H9 (cell line): ENCODE results near the gene LSM4. TPM values are rescaled to one million over a fixed set of nuclear protein-coding genes. Genes with fewer than 3 reads are reported as not detected.

ENCODE experiments used
- DNase-seq: peaks from one replicate; pipeline ENCODE4 v3.0.0-alpha.2; 2017
- H2AFZ ChIP-seq: one replicate; pipeline ENCODE4 v1.6.1; 2013; ENCODE audit warnings: mild to moderate bottlenecking, low read length, control low read depth, moderate library complexity
- H2AK5ac ChIP-seq: 2 replicates; pipeline ENCODE4 v1.6.1; 2013; ENCODE audit warnings: low read length, control low read depth, mixed read lengths; ENCODE audit not compliant: insufficient read length
- H2BK120ac ChIP-seq: one replicate; pipeline ENCODE4 v1.6.1; 2013; ENCODE audit warnings: low read depth, mild to moderate bottlenecking, low read length, control low read depth, inconsistent platforms; ENCODE audit not compliant: poor library complexity, severe bottlenecking
- H2BK12ac ChIP-seq: 2 replicates; pipeline ENCODE4 v1.6.1; 2013; ENCODE audit warnings: low read length, control low read depth, mixed read lengths, low read depth; ENCODE audit not compliant: insufficient read length
- H2BK15ac ChIP-seq: 2 replicates; pipeline ENCODE4 v1.6.1; 2013; ENCODE audit warnings: low read depth, low read length, control low read depth
- H2BK20ac ChIP-seq: one replicate; pipeline ENCODE4 v1.6.1; 2013; ENCODE audit warnings: low read depth, mild to moderate bottlenecking, low read length, control low read depth, inconsistent platforms; ENCODE audit not compliant: poor library complexity, severe bottlenecking
- H2BK5ac ChIP-seq: 2 replicates; pipeline ENCODE4 v1.6.1; 2013; ENCODE audit warnings: low read length, control low read depth, mixed read lengths; ENCODE audit not compliant: insufficient read length
- H3K14ac ChIP-seq: 2 replicates; pipeline ENCODE4 v1.6.1; 2013; ENCODE audit warnings: low read length, control low read depth; ENCODE audit not compliant: insufficient read depth
- H3K18ac ChIP-seq: 2 replicates; pipeline ENCODE4 v1.6.1; 2013; ENCODE audit warnings: low read depth, mild to moderate bottlenecking, mixed read lengths, low read length, control low read depth; ENCODE audit not compliant: insufficient read length
- H3K23ac ChIP-seq: 2 replicates; pipeline ENCODE4 v1.6.1; 2013; ENCODE audit warnings: low read length, control low read depth, mixed read lengths, low read depth; ENCODE audit not compliant: insufficient read length
- H3K23me2 ChIP-seq: 2 replicates; pipeline ENCODE4 v1.6.1; 2013; ENCODE audit warnings: low read depth, mild to moderate bottlenecking, mixed read lengths, low read length, control low read depth; ENCODE audit not compliant: insufficient read length, poor library complexity, severe bottlenecking
- H3K27ac ChIP-seq: 2 replicates; pipeline ENCODE4 v1.5.1; 2013; ENCODE audit warnings: low read length, control low read depth, mixed read lengths, low read depth; ENCODE audit not compliant: insufficient read length
- H3K27me3 ChIP-seq: 2 replicates; pipeline ENCODE4 v1.6.1; 2013; ENCODE audit warnings: low read length, control low read depth, inconsistent platforms; ENCODE audit not compliant: insufficient read depth
- H3K4ac ChIP-seq: 2 replicates; pipeline ENCODE4 v1.6.1; 2013; ENCODE audit warnings: low read depth, mild to moderate bottlenecking, control low read depth, inconsistent platforms, low read length, moderate library complexity
- H3K4me1 ChIP-seq: 2 replicates; pipeline ENCODE4 v1.6.1; 2013; ENCODE audit warnings: low read length, control low read depth, inconsistent platforms; ENCODE audit not compliant: insufficient read depth
- H3K4me2 ChIP-seq: 2 replicates; pipeline ENCODE4 v1.6.1; 2013; ENCODE audit warnings: low read length, control low read depth, mixed read lengths; ENCODE audit not compliant: insufficient read length, insufficient read depth
- H3K56ac ChIP-seq: 2 replicates; pipeline ENCODE4 v1.6.1; 2013; ENCODE audit warnings: low read depth, mild to moderate bottlenecking, mixed read lengths, low read length, control low read depth; ENCODE audit not compliant: insufficient read length
- H3K79me1 ChIP-seq: 2 replicates; pipeline ENCODE4 v1.6.1; 2013; ENCODE audit warnings: low read depth, mild to moderate bottlenecking, moderate library complexity, low read length, control low read depth, inconsistent platforms; ENCODE audit not compliant: insufficient read depth, poor library complexity, severe bottlenecking
- H3K79me2 ChIP-seq: 2 replicates; pipeline ENCODE4 v1.6.1; 2013; ENCODE audit warnings: low read length, control low read depth, inconsistent platforms; ENCODE audit not compliant: insufficient read depth
- H3K9ac ChIP-seq: 2 replicates; pipeline ENCODE4 v1.6.1; 2013; ENCODE audit warnings: low read length, control low read depth, mixed read lengths; ENCODE audit not compliant: insufficient read length; ENCODE audit errors: extremely low read depth
- H3K9me3 ChIP-seq: one replicate; pipeline ENCODE4 v1.6.1; 2013; ENCODE audit warnings: low read depth, low read length, inconsistent platforms; ENCODE audit not compliant: control insufficient read depth
- H3T11ph ChIP-seq: one replicate; pipeline ENCODE4 v1.6.1; 2013; ENCODE audit warnings: mild to moderate bottlenecking, low read length, control low read depth, inconsistent platforms
- H4K20me1 ChIP-seq: one replicate; pipeline ENCODE4 v1.6.1; 2013; ENCODE audit not compliant: control insufficient read depth, insufficient read length, insufficient read depth
- H4K5ac ChIP-seq: 2 replicates; pipeline ENCODE4 v1.6.1; 2013; ENCODE audit warnings: low read depth, mild to moderate bottlenecking, mixed read lengths, low read length, control low read depth; ENCODE audit not compliant: insufficient read length
- H4K8ac ChIP-seq: replicated peaks from 2 replicates; pipeline ENCODE4 v1.6.1; 2013; ENCODE audit warnings: low read length, control low read depth, mixed read lengths, low read depth; ENCODE audit not compliant: insufficient read length
- H4K91ac ChIP-seq: 2 replicates; pipeline ENCODE4 v1.6.1; 2013; ENCODE audit warnings: low read depth, mild to moderate bottlenecking, moderate library complexity, mixed read lengths, low read length, control low read depth; ENCODE audit not compliant: insufficient read length
- H3K27ac Mint-ChIP-seq, 3 experiments: 2 replicates in 2 of 3; 3 replicates in 1 of 3; pipeline ENCODE4 v1.8.0; 2020 to 2021; ENCODE audit warnings: mixed read lengths in 3 of 3, mild to moderate bottlenecking in 1 of 3, moderate library complexity in 1 of 3
- H3K27me3 Mint-ChIP-seq: 2 replicates; pipeline ENCODE4 v1.8.0; 2021; ENCODE audit warnings: low read depth, mild to moderate bottlenecking, moderate library complexity, mixed read lengths
- H3K36me3 Mint-ChIP-seq, 3 experiments: 2 replicates in 2 of 3; 3 replicates in 1 of 3; pipeline ENCODE4 v1.8.0; 2020 to 2021; ENCODE audit warnings: low read depth in 3 of 3, mixed read lengths in 3 of 3; ENCODE audit not compliant: insufficient read depth in 1 of 3
- H3K4me1 Mint-ChIP-seq, 2 experiments: 2 replicates each; pipeline ENCODE4 v1.8.0; 2020; ENCODE audit warnings: mixed read lengths in 2 of 2
- H3K4me3 Mint-ChIP-seq, 2 experiments: 2 replicates in 1 of 2; 3 replicates in 1 of 2; pipeline ENCODE4 v1.8.0; 2020 to 2021; ENCODE audit warnings: mild to moderate bottlenecking in 2 of 2, mixed read lengths in 2 of 2, moderate library complexity in 1 of 2
- H3K9me3 Mint-ChIP-seq, 2 experiments: 2 replicates in 1 of 2; 3 replicates in 1 of 2; pipeline ENCODE4 v1.8.0; 2020; ENCODE audit warnings: mild to moderate bottlenecking in 2 of 2, mixed read lengths in 2 of 2, moderate library complexity in 1 of 2
- WGBS: extraction: QIAGEN DNeasy Blood & Tissue Kit; methylation state at CpG from one replicate; pipeline ENCODE4 v1.1.7; 2013; ENCODE audit warnings: missing lambda C conversion rate, low lambda C conversion rate, mixed read lengths; ENCODE audit not compliant: insufficient read length; ENCODE audit errors: extremely low coverage; 5-methylcytosine and 5-hydroxymethylcytosine counted together
- total RNA-seq: library from RNA; stranded (reverse); gene quantifications from 2 replicates; pipeline ENCODE4 v1.2.1, GENCODE V29; 2021
- TF ChIP-seq, protein P1 (sequence below): fragments of 200-600 bp; sonication (generic); conservative IDR thresholded peaks from 3 replicates; pipeline ENCODE4 v1.8.0; 2021; ENCODE audit warnings: antibody characterized with exemption, mild to moderate bottlenecking

Gene LSM4
- total RNA-seq, 1 experiment from 2014 or later = 342 TPM

DNA sequence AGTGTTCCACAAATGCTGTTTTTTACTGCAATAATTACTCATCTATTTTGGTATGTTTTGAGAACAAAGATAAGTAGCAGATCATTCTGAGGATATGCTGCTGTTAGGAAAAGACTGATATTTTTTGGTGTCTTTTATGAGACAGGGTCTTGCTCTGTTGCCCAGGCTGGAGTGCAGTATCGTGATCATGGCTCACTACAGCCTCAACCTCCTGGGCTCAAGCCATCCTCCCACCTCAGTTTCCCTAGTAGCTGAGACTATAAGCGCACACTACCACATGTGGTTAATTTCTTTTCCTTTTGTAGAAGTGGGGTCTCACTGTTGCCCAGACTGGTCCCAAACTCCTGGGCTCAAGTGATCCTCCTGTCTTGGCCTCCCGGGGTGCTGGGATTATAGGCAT is 9.5 kb downstream of the LSM4 start:
- H3K36me3 Mint-ChIP-seq = peaks cover 26 to 73% (median 55%) of the 10 kb centered on the region in 3 experiments
- no peak overlapping the region for H2AK5ac ChIP-seq
- no peak overlapping the region for H2AFZ ChIP-seq
- H3K4ac ChIP-seq = no peak overlapping the region
- no peak overlapping the region for H2BK120ac ChIP-seq
- no peak overlapping the region for H3K56ac ChIP-seq
- no peaks in the 10 kb centered on the region for H3K4me1 ChIP-seq
- no peak overlapping the region for H3K27ac ChIP-seq
- no peaks in the 10 kb centered on the region for H4K20me1 ChIP-seq
- no peak overlapping the region for H3K18ac ChIP-seq
- no peak overlapping the region for H4K8ac ChIP-seq
- H2BK12ac ChIP-seq = no peak overlapping the region
- no peak overlapping the region for H3K23ac ChIP-seq
- no peaks in the 10 kb centered on the region for H3K79me1 ChIP-seq
- no peak overlapping the region for H3K4me3 Mint-ChIP-seq
- no peak for DNase-seq
- no peak overlapping the region for H2BK20ac ChIP-seq
- no peaks in the 10 kb centered on the region; the same call in 1 of the 2 replicates for H3K79me2 ChIP-seq
- H4K5ac ChIP-seq = no peak overlapping the region
- H4K91ac ChIP-seq = no peak overlapping the region
- no peak overlapping the region for H3K4me2 ChIP-seq
- H3K9me3 ChIP-seq = no peaks in the 10 kb centered on the region
- H3K27me3 Mint-ChIP-seq = no peaks in the 10 kb centered on the region
- no peak overlapping the region for H2BK15ac ChIP-seq
- no peak overlapping the region for H2BK5ac ChIP-seq
- H3K4me1 Mint-ChIP-seq = no peaks in the 10 kb centered on the region
- H3K14ac ChIP-seq = no peak overlapping the region
- H3K27me3 ChIP-seq = no peaks in the 10 kb centered on the region
- no peak overlapping the region for H3K9ac ChIP-seq
- H3T11ph ChIP-seq = no peak overlapping the region
- WGBS = no CpG with 5 or more reads among the region's 3 CpGs
- H3K27ac Mint-ChIP-seq = no peak overlapping the region; a peak in 1 of 7 replicates
- no peaks in the 10 kb centered on the region for H3K9me3 Mint-ChIP-seq
- no peaks in the 10 kb centered on the region for H3K23me2 ChIP-seq
- TF ChIP-seq, protein P1, sequence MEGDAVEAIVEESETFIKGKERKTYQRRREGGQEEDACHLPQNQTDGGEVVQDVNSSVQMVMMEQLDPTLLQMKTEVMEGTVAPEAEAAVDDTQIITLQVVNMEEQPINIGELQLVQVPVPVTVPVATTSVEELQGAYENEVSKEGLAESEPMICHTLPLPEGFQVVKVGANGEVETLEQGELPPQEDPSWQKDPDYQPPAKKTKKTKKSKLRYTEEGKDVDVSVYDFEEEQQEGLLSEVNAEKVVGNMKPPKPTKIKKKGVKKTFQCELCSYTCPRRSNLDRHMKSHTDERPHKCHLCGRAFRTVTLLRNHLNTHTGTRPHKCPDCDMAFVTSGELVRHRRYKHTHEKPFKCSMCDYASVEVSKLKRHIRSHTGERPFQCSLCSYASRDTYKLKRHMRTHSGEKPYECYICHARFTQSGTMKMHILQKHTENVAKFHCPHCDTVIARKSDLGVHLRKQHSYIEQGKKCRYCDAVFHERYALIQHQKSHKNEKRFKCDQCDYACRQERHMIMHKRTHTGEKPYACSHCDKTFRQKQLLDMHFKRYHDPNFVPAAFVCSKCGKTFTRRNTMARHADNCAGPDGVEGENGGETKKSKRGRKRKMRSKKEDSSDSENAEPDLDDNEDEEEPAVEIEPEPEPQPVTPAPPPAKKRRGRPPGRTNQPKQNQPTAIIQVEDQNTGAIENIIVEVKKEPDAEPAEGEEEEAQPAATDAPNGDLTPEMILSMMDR = no peak
